ENCODE results near the gene PRKCQ. TPM values are rescaled to one million over a fixed set of nuclear protein-coding genes. Genes with fewer than 3 reads are reported as not detected.

The PRKCQ gene
- total RNA-seq, 3 donors from 2014 or later, result 0.64 to 1.8 (median 0.98) TPM

DNA sequence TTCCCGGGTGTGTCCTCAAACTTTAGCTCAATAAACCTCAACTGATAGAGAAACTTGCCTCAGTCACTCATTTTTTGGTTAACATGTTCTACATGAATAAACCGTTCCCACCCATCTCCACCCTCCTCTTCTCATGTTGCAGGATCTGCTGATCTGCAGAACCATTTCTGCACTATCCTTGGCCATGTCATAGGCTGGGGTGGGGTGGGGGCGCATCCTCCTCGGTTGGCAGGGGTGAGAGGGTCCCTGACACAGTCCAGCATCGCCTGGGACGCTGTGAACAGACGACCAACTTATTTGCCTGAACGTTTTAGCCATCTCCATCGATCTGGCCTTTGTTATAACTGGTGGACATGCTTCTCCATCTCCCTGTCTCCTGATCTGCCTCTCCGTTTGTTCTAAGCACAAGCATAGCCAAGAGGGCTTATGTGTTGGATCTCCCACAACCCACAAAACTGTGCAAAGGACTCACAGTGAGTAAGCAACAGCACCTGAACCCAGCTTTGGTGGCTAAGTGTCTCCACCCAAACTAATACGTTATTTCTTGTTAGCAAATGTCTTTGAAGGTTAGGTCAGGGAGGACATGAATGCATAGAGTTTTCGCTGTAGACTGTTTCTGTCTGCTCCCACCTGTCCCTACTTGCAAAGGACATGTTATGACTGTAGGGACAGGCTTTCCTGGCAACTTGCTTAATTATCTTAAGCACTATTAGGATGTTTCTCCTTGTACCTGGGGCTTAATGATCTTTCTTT, 51.7 kb downstream of the PRKCQ start:
- Histone ChIP-seq H3K36me3 (no peaks in the 10 kb centered on the region), H3K4me1 (no peaks in the 10 kb centered on the region), H3K9me3 (no peaks in the 10 kb centered on the region), H3K27ac (no peak overlapping the region), H3K27me3 (no peaks in the 10 kb centered on the region), H3K4me3 (no peak overlapping the region)
- no peak for DNase-seq (ENCODE audit: low spot score in 2 of 2)
- intact Hi-C loops (cut with DNase I; ENCODE audit: low total_unique reads), result no loop called here
- TF ChIP-seq, protein P1, sequence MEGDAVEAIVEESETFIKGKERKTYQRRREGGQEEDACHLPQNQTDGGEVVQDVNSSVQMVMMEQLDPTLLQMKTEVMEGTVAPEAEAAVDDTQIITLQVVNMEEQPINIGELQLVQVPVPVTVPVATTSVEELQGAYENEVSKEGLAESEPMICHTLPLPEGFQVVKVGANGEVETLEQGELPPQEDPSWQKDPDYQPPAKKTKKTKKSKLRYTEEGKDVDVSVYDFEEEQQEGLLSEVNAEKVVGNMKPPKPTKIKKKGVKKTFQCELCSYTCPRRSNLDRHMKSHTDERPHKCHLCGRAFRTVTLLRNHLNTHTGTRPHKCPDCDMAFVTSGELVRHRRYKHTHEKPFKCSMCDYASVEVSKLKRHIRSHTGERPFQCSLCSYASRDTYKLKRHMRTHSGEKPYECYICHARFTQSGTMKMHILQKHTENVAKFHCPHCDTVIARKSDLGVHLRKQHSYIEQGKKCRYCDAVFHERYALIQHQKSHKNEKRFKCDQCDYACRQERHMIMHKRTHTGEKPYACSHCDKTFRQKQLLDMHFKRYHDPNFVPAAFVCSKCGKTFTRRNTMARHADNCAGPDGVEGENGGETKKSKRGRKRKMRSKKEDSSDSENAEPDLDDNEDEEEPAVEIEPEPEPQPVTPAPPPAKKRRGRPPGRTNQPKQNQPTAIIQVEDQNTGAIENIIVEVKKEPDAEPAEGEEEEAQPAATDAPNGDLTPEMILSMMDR (IDR thresholded peaks at IDR 0.05), result no peak
- TF ChIP-seq POLR2AphosphoS5 (IDR thresholded peaks at IDR 0.05) (no peak), POLR2A (IDR thresholded peaks at IDR 0.05) (no peak)

DNA sequence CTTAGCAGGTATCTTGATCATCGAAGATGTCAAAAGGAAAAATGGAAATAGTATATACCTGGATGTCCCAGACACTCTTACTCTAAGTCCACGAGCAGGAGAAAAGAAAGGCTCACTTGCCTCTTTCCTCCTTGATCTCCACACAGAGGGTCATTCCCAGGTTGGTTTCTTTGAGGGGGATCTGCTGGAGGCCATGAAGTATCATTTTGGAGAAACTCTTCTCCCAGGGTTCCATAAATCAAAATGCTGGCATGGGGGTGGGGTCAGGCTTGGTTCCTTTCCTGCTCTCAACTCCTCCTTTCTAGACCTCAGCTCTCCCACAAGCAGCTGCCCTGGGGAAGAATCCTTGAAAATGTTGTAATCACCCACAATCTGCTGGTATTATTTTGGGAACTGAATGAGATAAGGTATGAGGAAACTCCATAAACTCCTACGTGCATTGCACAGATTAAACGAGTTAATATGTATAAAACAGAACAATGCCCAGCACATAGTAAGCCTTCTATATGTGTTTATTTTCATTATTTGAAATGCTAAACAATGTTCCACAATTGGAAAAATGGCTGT, 54.4 kb downstream of the PRKCQ start:
- H3K4me3 ChIP-seq, result no peak overlapping the region
- intact Hi-C loops (cut with DNase I; ENCODE audit: low total_unique reads), result no loop called here
- no peaks in the 10 kb centered on the region for H3K4me1 ChIP-seq
- no peaks in the 10 kb centered on the region for H3K9me3 ChIP-seq
- DNase-seq (ENCODE audit: low spot score in 2 of 2), result no peak
- TF ChIP-seq POLR2AphosphoS5 (IDR thresholded peaks at IDR 0.05), result no peak
- no peak for TF ChIP-seq POLR2A (IDR thresholded peaks at IDR 0.05)
- TF ChIP-seq, protein P1 (IDR thresholded peaks at IDR 0.05), result no peak
- H3K27ac ChIP-seq, result no peak overlapping the region
- no peaks in the 10 kb centered on the region for H3K36me3 ChIP-seq
- no peaks in the 10 kb centered on the region for H3K27me3 ChIP-seq

DNA sequence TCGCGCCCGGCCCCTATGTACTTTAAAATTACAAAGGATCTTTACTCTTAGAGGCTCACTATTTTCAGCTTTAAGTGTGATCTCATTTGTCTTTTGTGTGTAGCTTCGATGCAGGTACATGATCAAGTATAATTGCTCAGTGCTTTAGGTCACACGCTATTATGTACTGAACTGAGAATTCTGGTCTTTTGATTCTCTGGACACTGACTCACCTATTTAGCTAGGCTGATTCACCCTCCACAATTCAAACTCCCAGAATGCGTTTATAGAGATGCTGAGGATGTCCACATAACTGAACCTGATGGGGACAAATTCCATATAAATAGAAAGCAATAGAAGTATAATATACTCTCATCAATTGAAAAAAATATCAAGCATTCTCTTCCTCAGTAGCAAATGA, 57.8 kb downstream of the PRKCQ start:
- no peaks in the 10 kb centered on the region for H3K9me3 ChIP-seq
- H3K27me3 ChIP-seq, result no peaks in the 10 kb centered on the region
- TF ChIP-seq POLR2A (IDR thresholded peaks at IDR 0.05) (no peak), POLR2AphosphoS5 (IDR thresholded peaks at IDR 0.05) (no peak)
- TF ChIP-seq, protein P1 (IDR thresholded peaks at IDR 0.05), result no peak
- no peaks in the 10 kb centered on the region for H3K4me1 ChIP-seq
- intact Hi-C loops (cut with DNase I; ENCODE audit: low total_unique reads), result no loop called here
- no peak for DNase-seq (ENCODE audit: low spot score in 2 of 2)
- H3K36me3 ChIP-seq, result no peaks in the 10 kb centered on the region
- H3K27ac ChIP-seq, result no peak overlapping the region
- H3K4me3 ChIP-seq, result no peak overlapping the region

DNA sequence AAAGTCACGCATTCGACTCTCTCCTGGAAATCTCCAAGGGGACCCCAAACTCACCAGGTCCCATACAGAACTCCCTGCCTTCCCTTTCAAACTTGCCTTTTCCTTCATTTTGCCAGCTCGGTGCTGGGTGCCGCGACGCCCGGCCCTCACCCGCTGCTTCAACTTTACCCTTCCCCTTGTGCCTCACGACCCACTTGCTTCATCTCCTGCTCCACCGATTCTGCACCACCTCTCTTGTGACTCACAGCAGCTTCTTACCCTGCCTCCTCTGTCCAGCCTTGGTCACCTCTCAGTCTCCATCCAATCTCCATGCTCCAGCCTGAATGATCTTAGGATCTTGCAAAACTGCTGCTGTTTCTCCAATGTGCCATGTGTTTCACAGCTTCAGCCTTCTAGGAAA, 59.9 kb downstream of the PRKCQ start:
- intact Hi-C loops (cut with DNase I; ENCODE audit: low total_unique reads), result no loop called here
- H3K9me3 ChIP-seq, result no peaks in the 10 kb centered on the region
- H3K36me3 ChIP-seq, result no peaks in the 10 kb centered on the region
- H3K4me1 ChIP-seq, result no peaks in the 10 kb centered on the region
- no peak for TF ChIP-seq POLR2AphosphoS5 (IDR thresholded peaks at IDR 0.05)
- TF ChIP-seq, protein P1 (IDR thresholded peaks at IDR 0.05), result no peak
- TF ChIP-seq POLR2A (IDR thresholded peaks at IDR 0.05), result no peak
- no peak overlapping the region for H3K27ac ChIP-seq
- no peaks in the 10 kb centered on the region for H3K27me3 ChIP-seq
- DNase-seq (ENCODE audit: low spot score in 2 of 2), result no peak
- no peak overlapping the region for H3K4me3 ChIP-seq

DNA sequence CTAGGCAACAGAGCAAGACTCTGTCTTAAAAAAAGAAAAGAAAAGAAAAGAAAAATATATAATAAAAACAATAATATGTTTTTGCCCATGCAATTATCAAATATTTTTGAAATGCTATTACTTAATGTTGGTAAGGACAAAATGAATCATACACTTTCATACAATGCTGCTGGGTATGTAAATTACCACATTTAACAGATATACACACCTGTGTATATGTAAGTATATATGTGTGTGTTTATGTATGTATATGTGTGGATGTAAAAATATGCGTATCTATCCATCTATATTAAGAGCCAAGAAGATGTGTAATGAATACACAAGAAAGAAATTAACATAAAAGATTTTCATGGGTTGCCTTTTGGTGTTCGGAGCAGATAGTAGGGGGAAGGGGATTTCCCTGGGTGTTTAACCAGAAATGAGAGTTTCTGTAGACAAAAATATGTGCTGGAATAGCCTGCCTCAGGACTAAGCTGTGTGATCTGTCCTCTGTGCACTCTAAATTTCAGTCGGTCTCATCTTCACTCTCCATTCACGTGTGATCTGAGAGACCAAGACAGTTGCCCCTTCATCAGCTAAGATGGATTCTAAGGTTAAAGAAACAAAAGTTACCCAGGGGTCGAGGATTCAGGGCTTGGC, 61.2 kb downstream of the PRKCQ start:
- no peaks in the 10 kb centered on the region for H3K4me1 ChIP-seq
- H3K36me3 ChIP-seq, result no peaks in the 10 kb centered on the region
- DNase-seq (ENCODE audit: low spot score in 2 of 2), result no peak
- no peak for TF ChIP-seq POLR2A (IDR thresholded peaks at IDR 0.05)
- TF ChIP-seq, protein P1 (IDR thresholded peaks at IDR 0.05), result no peak
- TF ChIP-seq POLR2AphosphoS5 (IDR thresholded peaks at IDR 0.05), result no peak
- H3K27ac ChIP-seq, result no peak overlapping the region
- H3K27me3 ChIP-seq, result no peaks in the 10 kb centered on the region
- H3K4me3 ChIP-seq, result no peak overlapping the region
- H3K9me3 ChIP-seq, result no peaks in the 10 kb centered on the region
- intact Hi-C loops (cut with DNase I; ENCODE audit: low total_unique reads), result no loop called here

Data from breast epithelium (tissue), 4 donors.